CD4-positive, alpha-beta T cell treated with Interleukin-21 for 1 hour (primary cell): ENCODE data around the gene MAML3.

Experiments
- DNase-seq: peaks from one replicate; pipeline ENCODE4 v3.0.0-alpha.2; 2020

The MAML3 gene

DNA sequence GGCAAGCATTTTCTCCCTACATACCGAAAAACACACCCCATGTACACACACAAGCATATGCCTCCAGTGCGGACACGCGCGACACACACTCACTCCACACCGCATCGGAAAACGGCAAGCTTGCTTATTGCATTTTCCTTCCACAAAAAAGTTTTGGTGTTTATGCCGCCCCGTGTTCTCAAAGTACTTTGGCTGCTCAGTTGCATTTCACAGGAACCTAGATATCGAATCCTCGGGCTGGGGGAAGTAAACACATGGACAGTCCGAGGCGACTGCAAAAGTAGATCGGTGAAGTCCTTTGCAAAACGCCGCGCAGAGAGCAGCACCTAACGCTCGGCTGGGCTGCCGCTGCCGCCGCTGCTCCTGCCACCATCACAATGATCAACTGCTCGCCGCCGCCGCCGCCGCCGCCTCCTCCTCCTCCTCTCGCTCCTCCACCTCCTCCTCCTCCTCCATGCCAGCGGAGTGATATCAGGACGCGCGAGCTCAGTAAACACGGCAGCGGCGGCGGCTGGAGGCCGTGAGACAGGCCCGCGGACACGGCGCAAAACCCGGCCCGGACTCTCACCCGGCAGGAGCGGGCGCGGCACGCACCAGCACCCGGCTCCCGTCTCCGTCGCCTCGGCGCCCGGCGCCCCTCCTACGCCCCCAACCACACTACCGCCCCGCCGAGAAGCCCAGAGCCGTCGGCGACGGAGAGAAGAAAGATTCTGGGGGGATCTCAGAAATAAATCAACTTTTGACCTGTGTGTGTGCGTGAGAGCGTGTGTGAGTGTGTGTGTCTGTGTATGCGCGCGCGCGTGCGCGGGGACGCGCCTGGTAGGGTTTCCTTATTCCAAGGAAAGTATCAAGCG is at the start of gene MAML3:
Gene MAML3, minus strand, starts transcription at position 467 of the 854 bp plus-strand sequence. CDS start 857 bp downstream, outside the sequence.
- DNase-seq: peak; percentile 88

GRCh38 chr4:140198942-140199341 is 45.0 kb upstream of the MAML3 start:
- DNase-seq: no peak

DNA sequence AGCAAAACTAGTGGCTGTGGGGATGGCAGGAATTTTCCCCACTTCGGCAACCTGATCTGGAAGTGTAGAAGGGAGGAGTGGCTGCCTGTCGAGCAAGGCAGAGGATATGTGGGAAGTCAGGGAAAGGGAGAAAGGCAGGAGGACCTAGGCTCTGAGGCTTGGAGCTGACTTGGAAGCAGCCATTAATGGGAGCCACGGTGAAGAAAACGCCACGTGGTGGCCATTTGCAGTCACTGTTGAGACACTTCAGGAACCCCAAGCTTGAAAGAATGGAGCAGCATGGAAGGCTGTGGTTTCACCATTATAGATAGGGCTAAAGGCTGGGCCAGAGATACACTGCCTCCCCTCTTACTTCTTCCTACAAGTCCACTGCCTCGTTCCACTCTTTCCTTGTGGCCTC is 41.8 kb upstream of the MAML3 start:
- DNase-seq: no peak

DNA sequence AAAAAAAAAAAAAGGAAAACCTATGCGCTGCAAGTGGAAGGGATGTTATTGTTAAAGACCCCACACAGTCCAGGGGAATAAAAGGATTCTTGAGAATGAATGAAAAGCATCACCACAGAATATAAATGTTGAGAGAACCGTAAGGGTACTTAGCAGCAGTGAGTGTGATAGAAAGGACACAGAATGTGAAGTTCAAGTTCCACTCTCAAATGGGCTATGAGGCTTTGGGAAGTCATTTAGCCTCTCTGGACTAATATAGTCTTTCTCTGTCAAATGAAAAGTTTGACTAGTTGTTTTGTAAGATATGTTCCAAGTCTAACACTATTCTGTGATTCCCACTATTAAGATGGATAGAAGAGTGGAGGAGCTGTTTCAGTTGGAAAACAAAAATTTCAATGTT is 35.8 kb upstream of the MAML3 start:
- DNase-seq: no peak

GRCh38 chr4:140188975-140189374 is 35.0 kb upstream of the MAML3 start:
- DNase-seq: no peak

GRCh38 chr4:140187316-140187695 is 33.3 kb upstream of the MAML3 start:
- no peak for DNase-seq

DNA sequence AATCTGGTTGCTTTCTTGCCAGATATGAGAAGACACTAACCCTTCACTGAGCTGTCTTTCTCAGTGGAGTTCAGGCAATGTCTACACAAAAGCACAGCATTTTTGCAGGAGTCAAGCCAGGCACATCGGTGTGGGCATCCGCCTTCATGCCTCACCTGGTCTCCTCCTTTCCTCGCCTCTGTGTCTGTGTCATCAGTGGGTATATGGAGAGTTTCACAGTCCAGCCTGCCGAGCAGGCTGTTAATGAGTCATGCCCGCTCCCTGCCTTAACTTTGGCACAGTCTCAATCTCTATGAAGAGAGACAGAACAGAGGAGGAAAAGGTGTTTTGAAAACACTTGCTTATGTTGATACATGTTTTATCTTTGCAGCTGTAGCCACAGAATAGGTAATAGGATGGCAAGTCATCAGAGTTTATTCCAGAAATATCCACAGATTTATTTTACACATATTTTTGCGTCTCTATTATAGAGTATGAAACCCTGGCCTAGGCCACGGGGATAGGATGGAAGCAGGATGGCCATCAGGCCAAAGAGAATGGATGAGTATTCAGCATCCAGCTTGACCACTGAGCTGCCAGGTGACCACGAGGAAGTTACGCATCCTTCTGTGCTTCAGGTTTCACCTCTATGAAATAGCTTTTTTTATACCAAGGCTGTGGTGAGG is 32.8 kb upstream of the MAML3 start:
- DNase-seq: no peak

GRCh38 chr4:140186082-140186438 is 32.1 kb upstream of the MAML3 start:
- DNase-seq: no peak

DNA sequence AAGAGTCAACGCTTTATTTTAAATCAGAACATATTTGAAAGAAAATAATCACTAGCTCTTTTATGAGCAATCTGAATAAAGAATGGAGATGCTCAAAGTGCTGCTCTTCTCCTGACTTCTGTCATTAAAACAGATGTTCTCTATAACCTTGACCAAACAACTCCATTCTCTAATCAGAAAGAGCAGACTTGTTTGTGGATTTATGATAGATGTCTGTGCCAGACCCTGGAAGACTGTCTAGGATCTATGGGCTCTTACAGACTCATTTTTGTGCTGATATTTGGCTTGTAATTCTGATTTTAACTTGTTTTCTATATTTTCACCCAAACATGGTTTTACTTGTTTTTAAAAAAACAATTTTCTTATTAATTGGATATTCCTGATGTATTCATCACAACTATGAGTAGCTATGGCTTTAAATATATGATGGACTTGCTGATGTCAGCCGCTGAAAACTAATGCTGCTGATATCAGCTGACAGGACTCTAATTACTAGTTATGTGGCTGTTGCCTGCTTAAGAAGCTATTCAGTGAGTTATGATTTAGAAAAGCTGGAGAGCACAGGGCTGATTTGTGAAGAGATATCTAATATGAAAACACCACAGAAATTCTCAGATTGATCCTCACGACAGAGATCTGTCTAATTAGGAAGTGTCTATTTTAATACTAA is 31.6 kb upstream of the MAML3 start:
- no peak for DNase-seq

- no peak for DNase-seq
Measured at GRCh38 chr4:140183270-140183669, 29.3 kb upstream of the MAML3 start.

DNA sequence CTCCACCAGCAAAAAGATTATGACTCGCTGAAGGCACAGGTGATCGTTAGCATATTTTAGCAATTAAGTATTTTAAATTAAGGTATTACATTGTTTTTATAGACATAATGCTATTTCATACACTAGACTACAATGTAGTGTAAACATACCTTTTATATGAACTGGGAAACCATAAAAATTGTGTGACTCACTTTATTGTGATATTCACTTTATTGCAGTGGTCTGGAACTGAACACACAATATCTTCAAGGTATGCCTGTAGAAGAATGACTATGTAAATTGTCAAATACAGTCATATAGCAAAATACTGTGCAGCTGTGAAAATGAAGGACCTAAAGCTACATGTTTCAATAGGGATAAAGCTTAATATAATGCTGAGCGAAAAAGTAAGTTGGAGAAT is 26.6 kb upstream of the MAML3 start:
- no peak for DNase-seq

DNA sequence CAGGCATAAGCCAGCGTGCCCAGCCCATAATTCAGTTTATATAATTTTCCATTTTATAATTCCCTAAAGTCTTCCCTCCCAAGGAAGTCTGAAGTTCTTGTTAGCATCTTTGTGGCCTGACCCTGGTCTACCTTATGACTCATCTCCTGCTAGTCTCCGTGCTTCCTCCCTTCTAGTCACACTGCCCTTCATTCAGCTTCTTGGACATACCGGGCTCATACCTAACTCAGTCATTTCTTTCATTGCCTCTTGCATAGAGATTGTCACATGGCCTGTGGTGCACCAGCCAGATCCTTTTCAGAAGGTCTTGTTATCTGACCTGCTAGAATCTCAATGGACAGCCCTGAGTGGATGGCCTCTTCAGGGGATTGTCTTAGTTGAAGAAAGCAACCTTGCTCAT is 22.8 kb upstream of the MAML3 start:
- no peak for DNase-seq

- DNase-seq: no peak
Measured at GRCh38 chr4:140174543-140174942, 20.6 kb upstream of the MAML3 start.

DNA sequence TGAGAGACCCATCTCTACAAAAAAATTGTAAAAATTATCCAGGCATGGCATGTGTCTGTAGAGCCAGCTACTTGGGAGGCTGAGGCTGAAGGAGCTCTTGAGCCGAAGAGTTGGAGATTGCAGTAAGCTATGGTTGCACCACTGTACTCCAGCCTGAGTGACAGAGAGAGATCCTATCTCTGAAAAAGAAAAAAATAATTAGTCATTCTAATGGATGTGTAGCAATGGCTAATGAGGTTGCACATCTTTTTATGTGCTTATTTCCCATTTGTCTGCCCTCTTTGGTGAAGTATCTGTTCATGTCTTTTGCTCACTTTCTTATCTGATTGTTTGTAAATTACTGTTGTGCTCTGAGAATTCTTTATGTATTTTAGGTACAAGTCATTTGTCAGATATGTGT is 19.0 kb upstream of the MAML3 start:
- no peak for DNase-seq

DNA sequence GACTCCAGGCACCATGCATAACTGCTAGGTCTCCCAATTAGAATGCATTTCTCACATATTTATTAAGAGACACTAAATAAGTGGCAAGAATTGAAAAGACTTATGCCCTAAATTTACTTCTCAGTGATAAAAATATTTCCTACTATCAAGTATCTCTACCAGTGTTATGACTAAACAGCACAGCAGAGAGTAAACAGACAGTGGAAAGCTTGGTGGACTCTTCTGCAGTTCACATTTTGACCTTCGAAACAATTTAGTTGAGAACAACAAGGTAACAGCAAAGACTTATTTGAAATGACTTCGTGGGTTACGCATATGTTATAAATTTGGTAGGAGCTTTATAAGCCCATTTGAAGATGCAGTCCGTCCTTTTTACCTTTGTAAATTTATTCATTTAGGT is 16.3 kb upstream of the MAML3 start:
- DNase-seq: no peak

DNA sequence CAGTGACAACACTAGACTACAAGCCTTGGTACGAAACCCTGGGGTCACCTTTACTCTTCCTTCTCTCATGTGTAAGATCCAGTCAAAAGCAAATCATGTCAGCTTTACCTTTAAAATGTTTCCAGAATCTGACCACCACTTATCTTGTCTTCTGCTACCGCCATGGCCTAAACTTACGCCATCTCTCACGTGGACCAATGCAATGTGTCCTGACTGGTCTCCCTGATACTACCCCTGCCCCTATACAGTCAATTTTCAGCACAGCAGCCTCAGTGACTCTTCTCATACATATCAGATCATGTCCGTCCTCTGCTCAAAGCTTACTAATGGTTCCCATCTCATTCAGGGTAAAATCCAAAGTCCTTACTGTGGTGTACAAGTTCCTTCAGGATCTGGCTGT is 15.0 kb upstream of the MAML3 start:
- no peak for DNase-seq

DNA sequence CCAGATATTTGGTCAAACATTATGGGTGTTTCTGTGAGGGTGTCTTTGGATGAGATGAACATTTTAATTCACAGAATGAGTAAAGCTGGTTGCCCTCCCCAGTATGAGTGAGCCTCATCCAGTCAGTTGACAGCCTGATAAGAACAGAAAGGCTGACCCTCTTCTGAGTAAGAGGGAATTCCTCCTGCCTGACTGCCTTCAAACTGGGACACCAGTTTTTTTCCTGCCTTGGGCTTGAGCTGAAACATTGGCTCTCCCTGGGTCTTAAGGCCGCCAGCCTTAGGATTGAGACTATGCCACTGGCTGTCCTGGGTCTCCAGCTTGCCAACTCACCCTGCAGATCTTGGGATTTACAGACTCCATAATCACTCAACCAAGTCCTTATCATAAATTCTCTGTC is 14.5 kb upstream of the MAML3 start:
- DNase-seq: no peak

GRCh38 chr4:140163029-140163810 is 9.2 kb upstream of the MAML3 start:
- DNase-seq: no peak

- no peak for DNase-seq
Measured at GRCh38 chr4:140162596-140162995, 8.6 kb upstream of the MAML3 start.

GRCh38 chr4:140158365-140159030 is 4.5 kb upstream of the MAML3 start:
- no peak for DNase-seq

DNA sequence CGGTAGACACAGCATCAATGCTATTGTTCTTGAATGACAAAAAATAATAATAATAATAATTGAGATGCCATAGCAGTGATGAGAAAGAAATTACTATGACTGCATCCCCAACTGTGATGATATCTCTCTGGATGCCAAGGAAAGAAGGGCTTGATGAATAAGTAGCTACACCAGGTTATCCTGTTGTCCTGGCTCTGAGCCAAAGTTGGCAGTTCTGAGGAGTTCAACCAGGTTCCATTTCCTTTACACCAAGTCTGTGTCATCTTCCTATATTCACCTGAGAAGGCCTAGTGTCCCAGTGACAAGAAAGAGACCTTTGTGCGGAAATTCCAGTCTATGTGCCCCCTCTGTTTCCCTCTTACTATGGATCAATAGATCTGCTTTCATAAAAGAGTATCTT is 3.4 kb upstream of the MAML3 start:
- no peak for DNase-seq

- DNase-seq: peak; percentile 15
Measured at GRCh38 chr4:140156529-140157171, 2.7 kb upstream of the MAML3 start.
